ENCODE data around the gene TMEM225.
"Not testable (repeated sequence)": the region's sequence is repeated elsewhere in the genome, so short reads cannot be mapped to it uniquely, and the experiment has no call there.

TMEM225 gene, protein sequence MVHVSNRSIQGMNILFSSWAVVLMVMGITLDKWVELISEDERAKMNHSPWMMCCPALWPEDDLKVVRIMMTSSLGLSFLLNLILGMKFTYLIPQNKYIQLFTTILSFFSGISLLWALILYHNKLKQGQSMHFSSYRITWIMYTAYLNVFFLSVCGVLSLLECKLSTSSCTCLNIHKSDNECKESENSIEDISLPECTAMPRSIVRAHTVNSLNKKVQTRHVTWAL

DNA sequence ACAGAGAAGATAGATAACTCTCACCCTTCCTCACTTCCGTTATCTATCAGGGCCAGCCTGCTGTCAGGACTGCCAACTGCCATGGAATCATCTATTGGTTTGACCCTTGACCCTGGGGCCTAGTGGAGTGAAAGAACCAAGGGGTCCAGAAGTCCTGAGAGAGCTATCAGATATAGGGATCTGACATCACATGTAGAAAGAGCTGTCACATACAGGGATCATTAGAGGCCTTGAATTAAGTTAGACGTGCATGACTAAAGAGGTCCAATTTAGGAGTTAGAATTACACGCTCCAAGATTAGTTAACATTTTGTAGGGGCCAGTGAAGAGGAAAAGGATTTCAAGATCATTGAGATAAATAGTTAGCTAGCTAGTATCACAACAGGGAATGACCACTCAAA is at the start of gene TMEM225:
TMEM225 (minus strand) TSS at position 101 of the 400 bp plus-strand sequence. CDS start 245 bp downstream, outside the sequence.
- DNase-seq (ENCODE audit: low read depth): no peak

DNA sequence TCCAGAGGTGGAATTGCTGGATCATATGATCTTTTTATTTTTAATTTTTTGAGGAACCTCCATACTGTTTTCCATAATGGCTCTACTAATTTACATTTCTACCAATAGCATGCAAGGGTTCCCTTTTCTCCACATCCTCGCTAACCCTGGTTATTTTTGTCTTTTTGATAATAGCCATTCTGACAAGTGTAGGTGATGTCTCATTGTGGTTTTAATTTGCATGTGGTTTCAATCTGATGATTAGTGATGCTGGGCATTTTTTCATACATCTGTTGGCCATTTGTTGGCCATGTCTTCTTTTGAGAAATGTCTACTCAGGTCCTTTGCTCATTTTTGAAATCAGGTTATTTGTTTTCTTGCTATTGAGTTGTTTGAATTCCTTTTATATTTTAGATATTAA is 38.6 kb upstream of the TMEM225 start:
- DNase-seq (ENCODE audit: low read depth): no peak

DNA sequence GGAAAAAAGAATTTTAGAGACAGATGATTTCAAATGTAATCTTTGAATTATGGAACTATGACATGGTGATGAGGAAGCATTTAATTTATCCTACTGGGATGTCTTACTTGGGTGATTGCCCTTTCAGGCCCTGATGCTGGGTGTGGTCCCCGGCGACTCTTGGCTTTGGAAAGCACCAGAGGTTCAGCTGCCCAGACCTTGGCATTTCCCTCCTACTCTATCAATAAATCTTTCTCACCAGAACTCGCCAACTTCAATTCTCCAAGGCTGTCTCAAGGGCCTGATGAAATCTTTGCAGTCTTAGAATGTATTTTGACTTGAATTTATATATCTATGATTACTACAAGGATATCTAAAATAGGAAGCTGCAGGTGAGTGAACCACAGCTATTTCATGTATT is 35.5 kb upstream of the TMEM225 start:
- no peak for DNase-seq (ENCODE audit: low read depth)

DNA sequence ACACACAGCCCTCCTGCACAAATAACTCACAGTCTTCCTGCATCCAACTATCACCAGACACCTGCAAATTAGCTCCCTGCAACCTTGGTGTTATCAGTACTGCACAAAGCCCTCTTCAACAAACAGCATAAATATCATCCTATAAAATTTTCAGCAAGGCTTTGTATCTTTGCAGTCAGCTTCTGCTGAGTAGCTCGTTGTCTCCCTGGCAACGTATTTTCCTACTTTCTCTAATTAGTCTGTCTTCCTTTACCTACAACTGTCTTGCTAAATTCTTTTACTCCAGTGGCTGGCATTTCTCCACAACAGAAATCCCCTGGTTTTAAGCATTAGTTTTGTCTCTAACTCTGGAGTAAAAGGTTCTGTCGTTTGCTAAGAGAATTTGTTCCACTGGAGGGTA is 20.4 kb upstream of the TMEM225 start:
- DNase-seq (ENCODE audit: low read depth): no peak

DNA sequence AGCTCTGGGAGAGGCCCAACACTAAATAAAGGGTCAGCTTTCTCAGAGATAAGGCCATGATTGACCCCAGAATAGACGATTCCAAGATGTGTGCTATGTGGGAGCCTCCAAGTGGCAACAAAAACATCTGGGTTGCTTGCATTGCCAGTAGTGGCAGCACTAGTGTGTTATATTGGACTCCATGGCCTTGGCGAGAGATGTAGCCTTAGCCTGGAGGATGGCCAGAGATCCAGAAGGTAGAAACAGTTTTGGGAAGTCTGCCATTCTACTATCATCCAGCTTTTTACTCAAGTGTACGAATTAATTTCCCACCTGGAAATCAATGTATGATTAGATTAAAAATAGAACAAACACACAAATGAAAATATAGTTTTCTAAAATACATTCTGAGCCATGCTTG is 19.5 kb upstream of the TMEM225 start:
- no peak for DNase-seq (ENCODE audit: low read depth)

DNA sequence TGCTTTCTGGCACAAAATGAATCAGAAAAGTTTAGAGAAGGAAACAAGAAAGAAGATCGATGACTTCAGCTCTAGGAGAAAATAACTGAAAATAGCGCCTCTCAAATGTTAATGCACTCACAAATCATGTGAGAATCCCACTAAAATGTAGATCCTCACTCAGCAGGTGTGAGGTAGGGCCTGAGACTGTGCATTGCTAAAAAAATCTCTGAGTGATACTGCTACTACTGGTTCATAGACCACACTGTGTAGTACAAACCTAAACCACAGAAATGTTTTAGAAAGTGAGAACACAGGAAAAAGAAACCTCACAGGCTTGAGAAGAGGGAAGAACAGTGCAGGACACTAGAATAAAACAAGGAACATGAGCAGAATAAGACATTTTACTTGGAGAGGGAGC is 18.5 kb upstream of the TMEM225 start:
- no peak for DNase-seq (ENCODE audit: low read depth)

DNA sequence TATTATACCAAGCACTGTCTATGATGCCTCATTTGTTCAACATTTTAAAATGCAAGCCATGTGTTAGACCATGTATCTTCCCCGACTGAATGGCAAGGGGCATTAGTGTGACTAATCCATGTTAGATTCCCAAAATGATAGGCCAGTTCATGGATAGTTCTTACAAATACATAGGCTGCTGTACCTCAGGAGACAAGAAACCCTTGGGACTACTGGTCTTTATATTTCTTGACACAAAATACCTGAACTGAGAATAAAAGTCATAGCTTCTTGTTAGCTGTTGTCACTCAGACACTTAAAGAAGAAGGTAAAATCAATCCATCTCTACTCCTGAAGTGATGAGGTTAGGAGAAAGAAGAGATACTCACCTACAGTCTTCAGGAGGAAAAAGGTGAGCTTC is 16.4 kb upstream of the TMEM225 start, which contains the start of gene OR8D4:
OR8D4 (plus strand) TSS at position 301 of the 400 bp plus-strand sequence. CDS start 4,265 bp downstream, outside the sequence.
- DNase-seq (ENCODE audit: low read depth): no peak

DNA sequence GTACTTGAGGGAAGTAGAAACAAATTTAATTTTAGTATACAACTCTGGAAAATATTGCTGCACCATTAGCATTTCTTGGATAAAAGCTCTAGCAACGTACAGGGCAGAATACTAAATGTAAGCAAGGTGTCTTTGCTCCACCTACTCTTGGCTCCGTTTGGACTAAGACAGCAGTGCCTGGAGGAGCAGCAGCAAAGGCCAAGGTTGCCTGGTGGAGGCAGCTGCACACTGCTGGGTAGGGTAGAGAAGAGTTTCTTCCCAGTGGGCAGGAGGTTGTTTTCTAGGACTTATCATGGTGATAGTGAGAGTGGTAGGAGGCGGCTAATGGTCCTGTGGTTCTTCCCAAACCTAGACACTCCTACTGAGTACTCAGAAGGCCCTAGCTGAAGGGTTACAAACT is 14.3 kb upstream of the TMEM225 start:
- DNase-seq (ENCODE audit: low read depth): no peak

DNA sequence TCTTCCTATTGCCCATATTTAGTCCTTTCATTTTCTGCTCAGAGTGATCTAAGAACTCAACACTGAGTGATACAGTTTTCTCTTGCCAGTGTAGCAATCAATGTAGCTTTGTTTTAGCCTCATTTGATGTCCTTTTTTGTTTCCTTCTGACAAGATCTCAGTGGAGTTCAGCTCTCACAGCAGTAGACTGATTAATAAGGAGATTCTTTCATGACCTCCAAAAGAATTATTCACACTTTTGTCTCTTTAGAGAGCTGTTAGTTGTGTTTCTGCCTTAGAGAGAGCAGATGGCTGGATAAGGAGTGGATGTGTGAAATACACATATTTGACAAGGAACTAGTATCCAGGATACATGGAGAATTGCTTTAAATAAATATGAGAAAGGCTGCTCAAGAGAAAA is 6.6 kb upstream of the TMEM225 start:
- DNase-seq (ENCODE audit: low read depth): no peak

DNA sequence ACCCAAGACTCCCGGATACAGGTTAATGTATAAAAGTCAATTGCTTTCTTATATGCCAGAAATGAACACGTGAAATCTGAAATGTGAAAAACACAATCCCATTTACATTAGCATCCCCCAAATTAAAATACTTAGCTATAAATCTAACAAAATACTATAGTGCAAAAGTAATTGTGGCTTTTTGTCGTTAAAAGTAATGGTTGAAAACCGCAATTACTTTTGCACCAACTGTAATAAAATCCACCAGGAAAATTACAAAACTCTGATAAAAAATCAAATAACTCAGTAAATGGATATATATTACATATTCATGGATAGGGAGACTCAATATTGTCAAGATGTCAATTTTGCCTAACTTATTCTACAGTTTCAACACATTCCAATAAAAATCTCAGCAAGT is 4.6 kb downstream of the TMEM225 start:
- DNase-seq (ENCODE audit: low read depth): no peak

DNA sequence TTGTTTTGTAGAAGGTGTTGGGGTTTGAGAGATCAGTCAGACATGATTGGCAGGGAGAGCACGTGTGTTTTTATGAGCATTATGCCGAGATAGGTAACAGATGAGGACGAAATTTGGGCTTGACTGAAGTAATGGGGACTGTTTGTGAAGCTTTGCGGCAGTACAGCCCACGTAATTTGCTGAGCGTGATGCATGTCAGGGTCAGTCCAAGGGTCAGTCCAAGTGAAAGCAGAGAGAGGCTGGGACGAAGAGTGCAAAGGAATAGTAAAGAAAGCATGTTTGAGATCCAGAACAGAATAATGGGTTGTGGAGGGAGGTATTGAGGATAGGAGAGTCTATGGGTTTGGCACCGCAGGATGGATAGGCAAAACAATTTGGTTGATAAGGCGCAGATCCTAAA is 17.7 kb downstream of the TMEM225 start:
- not testable (repeated sequence) for DNase-seq (ENCODE audit: low read depth)

DNA sequence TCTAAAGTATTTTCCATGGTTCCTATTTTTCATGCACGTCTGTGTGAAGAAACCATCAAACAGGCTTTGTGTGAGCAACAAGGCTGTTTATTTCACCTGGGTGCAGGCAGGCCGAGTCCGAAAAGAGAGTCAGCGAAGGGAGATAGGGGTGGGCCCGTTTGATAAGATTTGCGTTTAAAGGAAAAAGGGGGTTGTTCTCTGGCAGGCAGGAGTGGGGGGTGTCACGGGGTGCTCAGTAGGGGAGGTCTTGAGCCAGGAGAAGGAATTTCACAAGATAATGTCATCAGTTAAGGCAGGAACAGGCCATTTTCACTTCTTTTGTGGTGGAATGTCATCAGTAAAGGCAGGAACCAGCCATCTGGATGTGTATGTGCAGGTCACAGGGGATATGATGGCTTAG is 20.2 kb downstream of the TMEM225 start:
- DNase-seq (ENCODE audit: low read depth): not testable (repeated sequence)

DNA sequence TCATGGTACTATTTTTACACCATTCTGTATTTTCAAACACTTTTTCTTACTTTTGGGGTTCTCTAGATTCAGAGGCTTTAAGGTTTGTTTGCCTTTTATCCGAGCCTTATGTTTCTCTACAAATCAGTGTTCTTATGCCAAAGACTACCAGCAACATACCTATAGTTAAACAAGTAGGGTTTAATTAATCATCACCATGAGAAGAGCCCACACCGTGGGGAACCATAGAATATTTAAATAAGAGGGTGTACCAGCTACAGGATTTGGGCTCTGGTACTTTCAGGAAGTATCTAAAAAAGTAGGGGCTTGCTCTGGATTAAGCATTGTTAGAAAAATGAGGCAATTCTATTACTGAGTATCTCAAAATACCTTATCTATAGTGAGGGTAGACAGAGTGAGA is 25.7 kb downstream of the TMEM225 start:
- DNase-seq (ENCODE audit: low read depth): no peak

DNA sequence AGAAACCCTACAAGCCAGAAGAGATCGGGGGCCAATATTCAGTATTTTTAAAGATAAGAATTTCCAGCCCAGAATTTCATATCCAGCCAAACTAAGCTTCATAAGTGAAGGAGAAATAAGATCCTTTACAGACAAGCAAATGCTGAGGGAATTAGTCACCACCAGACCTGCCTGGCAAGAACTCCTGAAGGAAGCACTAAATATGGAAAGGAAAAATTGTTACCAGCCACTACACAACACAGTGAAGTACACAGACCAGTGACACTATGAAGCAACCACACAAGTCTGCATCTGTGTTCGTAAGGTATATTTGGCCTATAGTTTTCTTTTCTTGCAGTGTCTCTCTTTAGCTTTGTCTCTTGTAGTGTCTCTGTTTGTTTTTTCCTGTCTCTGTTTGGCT is 29.0 kb downstream of the TMEM225 start:
- no peak for DNase-seq (ENCODE audit: low read depth)

DNA sequence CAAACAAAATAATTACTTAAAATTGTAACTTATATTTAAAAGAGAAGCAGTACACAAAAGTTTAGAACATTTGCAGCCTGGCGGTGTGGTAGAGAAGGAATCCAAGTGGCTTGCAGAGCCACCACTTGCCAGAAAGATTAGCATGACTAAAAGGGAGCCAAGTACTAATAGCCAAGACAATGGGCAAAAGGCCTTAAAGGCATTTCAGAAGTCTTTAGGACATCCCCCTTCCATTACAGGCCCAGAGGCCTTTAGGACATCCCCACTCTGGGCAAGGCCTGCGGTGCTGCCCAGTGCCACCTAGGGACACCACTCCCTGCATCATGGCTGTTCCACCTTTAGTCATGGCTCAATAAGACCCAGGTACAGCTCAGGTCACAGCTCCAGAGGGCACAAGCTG is 32.4 kb downstream of the TMEM225 start:
- DNase-seq (ENCODE audit: low read depth): no peak

DNA sequence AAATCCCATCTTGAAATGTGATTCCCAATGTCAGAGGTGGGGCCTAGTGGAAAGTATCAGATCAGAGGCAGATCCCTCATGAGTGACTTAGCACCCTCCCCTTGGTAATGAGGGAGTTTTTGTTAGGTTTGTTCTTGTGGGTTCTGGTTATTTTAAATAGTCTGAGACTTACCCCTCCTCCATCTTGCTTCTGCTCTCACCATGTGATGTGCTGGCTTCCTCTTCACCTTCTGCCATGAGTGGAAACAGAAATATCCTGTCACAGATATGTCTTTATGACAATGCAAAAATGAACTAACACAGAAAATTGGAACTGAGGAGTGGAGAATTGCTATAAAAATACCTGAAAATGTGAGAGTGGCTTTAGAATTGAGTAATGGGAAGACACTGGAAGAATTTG is 33.1 kb downstream of the TMEM225 start:
- DNase-seq (ENCODE audit: low read depth): no peak

DNA sequence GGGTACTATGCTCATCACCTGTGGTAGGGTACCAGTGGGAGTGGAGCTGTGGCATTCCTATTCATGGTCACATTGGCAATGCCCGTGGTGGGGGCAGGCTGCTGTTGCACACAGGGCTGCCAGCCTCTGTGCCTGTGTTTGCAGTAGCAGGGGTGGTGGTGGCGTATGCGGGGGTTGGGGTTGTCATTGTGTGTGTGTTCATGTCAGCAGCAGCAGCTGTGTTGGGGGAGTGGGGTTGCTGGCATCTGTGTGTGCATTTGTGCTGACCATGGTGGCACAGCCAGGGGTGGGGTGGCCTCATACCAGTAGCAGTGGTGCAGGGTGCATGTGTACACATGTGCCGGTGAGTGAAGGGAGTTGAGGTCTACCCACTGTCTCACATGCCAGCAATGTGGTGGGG is 34.4 kb downstream of the TMEM225 start:
- no peak for DNase-seq (ENCODE audit: low read depth)

DNA sequence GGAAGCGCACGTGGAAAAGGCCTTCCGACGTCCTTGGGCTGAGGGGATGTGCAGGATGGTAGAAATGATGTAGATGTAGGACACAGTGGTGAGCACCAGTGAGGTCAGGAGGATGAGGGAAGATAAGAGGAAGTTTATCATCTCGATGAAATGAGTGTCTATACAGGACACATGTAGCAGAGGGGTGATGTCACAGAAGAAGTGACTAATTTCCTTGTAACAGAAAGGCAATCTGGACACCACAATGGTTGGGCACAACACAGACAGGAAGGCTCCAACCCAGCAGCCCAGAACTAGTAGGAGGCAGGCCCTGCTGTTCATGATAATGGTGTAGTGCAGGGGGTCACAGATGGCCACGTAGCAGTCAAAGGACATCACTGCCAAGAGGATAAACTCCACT is 44.3 kb downstream of the TMEM225 start:
- no peak for DNase-seq (ENCODE audit: low read depth)

DNA sequence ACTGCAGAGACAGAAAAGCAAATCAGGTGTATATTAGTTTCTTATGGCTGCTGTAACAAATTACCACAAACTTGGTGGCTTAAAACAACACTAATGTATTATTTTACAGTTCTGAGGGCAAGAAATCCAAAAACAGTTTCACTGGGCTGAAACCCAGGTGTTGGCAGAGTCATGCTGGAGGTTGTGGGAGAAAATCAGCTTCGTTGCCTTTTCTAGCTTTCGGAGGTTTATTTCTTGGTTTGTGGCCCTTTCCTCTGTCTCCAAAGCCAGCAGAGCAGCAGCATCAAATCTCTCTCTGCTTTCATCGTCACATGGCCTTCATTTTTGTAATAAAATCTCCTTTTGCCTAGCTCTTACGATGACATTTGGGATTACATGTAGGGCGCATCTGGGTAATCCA is 46.3 kb downstream of the TMEM225 start:
- no peak for DNase-seq (ENCODE audit: low read depth)

DNA sequence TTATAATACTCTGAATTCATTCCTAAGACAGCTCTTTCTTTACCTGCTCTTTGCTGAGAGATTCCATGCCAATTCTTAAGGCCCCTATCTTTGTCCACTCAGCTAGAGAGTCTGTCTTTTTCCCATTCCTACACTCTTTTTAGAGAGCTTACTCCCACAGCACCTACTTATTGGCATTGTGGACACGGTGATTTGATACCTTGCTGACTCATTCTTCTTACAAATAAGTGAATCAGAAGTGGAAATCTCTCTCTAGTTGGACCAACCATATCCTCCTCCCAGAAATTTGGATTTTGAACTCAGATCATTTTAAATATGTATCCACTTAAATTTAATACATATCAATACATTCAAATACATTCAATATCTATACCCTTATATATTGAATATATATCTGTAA is 46.8 kb downstream of the TMEM225 start:
- no peak for DNase-seq (ENCODE audit: low read depth)

DNA sequence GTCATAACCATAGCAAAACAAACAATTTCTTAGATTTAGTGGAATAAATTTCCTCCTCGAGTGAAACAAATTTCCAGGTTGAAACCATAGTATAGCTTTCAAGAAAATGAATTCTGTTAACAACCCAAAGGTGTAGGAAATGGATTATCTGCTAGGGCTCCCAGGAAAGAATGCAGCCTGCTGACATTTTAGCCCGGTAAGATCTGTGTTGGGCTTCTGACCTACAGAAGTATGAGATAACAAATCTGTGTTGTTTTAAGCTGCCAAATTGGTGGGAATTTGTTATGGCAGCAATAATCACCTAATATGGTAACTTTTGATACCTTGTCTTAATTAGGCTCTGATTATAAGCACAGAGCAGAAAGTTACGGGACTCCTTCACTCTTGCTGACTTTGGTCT is 47.3 kb downstream of the TMEM225 start:
- DNase-seq (ENCODE audit: low read depth): no peak

DNA sequence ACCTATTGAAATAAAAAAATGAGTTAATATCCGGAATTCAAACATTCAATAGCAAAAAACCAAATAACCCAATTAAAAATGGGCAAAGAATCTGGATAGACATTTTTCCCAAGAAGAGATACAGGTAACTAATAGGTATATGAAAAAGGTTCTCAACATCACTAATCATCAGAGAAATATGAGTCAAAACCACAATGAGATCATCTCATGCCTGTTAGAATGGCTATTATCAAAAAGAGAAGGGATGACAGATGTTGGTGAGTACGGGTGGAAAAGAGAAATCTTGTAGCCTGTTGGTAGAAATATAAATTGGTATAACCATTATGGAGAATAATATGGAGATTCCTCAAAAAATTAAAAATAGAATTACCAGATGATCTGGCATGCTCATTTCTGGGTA is 52.4 kb downstream of the TMEM225 start:
- no peak for DNase-seq (ENCODE audit: low read depth)

Data from stimulated activated CD8-positive, alpha-beta memory T cell treated with anti-CD3 and anti-CD28 coated beads, Interleukin-12 subunit alpha, Interleukin-12 subunit beta, amount 100 ng/mL, for 4 hours (primary cell).